Measurements from ENCODE around the gene CACNG6.

DNA sequence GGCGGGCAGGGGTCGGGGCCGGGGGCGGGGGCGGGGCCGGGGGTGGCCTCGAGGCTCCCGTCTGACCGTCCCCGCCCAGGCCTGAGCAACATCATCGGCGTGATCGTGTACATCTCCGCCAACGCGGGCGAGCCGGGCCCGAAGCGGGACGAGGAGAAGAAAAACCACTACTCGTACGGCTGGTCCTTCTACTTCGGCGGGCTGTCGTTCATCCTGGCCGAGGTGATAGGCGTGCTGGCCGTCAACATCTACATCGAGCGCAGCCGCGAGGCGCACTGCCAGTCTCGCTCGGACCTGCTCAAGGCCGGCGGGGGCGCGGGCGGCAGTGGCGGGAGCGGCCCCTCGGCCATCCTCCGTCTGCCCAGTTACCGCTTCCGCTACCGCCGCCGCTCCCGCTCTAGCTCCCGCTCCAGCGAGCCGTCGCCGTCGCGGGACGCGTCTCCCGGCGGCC lies 9.4 kb upstream of the CACNG6 start:
- TF ChIP-seq, protein P1, sequence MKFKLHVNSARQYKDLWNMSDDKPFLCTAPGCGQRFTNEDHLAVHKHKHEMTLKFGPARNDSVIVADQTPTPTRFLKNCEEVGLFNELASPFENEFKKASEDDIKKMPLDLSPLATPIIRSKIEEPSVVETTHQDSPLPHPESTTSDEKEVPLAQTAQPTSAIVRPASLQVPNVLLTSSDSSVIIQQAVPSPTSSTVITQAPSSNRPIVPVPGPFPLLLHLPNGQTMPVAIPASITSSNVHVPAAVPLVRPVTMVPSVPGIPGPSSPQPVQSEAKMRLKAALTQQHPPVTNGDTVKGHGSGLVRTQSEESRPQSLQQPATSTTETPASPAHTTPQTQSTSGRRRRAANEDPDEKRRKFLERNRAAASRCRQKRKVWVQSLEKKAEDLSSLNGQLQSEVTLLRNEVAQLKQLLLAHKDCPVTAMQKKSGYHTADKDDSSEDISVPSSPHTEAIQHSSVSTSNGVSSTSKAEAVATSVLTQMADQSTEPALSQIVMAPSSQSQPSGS (CRISPR knock-in tag; IDR thresholded peaks at IDR 0.05; ENCODE audit: borderline replicate concordance, low read depth) = no peak
- TF ChIP-seq NR2C2 (CRISPR knock-in tag; IDR thresholded peaks at IDR 0.05) = no peak
- TF ChIP-seq, protein P2, sequence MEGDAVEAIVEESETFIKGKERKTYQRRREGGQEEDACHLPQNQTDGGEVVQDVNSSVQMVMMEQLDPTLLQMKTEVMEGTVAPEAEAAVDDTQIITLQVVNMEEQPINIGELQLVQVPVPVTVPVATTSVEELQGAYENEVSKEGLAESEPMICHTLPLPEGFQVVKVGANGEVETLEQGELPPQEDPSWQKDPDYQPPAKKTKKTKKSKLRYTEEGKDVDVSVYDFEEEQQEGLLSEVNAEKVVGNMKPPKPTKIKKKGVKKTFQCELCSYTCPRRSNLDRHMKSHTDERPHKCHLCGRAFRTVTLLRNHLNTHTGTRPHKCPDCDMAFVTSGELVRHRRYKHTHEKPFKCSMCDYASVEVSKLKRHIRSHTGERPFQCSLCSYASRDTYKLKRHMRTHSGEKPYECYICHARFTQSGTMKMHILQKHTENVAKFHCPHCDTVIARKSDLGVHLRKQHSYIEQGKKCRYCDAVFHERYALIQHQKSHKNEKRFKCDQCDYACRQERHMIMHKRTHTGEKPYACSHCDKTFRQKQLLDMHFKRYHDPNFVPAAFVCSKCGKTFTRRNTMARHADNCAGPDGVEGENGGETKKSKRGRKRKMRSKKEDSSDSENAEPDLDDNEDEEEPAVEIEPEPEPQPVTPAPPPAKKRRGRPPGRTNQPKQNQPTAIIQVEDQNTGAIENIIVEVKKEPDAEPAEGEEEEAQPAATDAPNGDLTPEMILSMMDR (IDR thresholded peaks at IDR 0.05) = no peak
- TF ChIP-seq, protein P3, sequence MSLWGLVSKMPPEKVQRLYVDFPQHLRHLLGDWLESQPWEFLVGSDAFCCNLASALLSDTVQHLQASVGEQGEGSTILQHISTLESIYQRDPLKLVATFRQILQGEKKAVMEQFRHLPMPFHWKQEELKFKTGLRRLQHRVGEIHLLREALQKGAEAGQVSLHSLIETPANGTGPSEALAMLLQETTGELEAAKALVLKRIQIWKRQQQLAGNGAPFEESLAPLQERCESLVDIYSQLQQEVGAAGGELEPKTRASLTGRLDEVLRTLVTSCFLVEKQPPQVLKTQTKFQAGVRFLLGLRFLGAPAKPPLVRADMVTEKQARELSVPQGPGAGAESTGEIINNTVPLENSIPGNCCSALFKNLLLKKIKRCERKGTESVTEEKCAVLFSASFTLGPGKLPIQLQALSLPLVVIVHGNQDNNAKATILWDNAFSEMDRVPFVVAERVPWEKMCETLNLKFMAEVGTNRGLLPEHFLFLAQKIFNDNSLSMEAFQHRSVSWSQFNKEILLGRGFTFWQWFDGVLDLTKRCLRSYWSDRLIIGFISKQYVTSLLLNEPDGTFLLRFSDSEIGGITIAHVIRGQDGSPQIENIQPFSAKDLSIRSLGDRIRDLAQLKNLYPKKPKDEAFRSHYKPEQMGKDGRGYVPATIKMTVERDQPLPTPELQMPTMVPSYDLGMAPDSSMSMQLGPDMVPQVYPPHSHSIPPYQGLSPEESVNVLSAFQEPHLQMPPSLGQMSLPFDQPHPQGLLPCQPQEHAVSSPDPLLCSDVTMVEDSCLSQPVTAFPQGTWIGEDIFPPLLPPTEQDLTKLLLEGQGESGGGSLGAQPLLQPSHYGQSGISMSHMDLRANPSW (CRISPR knock-in tag; conservative IDR thresholded peaks at IDR 0.05; ENCODE audit: low read depth) = no peak
- TF ChIP-seq NFE2L1 (CRISPR knock-in tag; IDR thresholded peaks at IDR 0.05) = peak; percentile 28; the same call in 1 of the 2 replicates
- TF ChIP-seq CREB1 (CRISPR knock-in tag; IDR thresholded peaks at IDR 0.05) = no peak
- TF ChIP-seq ETV6 (CRISPR knock-in tag; IDR thresholded peaks at IDR 0.05) = no peak
- no peak for TF ChIP-seq ZNF232 (CRISPR knock-in tag; IDR thresholded peaks at IDR 0.05)
- TF ChIP-seq, protein P4, sequence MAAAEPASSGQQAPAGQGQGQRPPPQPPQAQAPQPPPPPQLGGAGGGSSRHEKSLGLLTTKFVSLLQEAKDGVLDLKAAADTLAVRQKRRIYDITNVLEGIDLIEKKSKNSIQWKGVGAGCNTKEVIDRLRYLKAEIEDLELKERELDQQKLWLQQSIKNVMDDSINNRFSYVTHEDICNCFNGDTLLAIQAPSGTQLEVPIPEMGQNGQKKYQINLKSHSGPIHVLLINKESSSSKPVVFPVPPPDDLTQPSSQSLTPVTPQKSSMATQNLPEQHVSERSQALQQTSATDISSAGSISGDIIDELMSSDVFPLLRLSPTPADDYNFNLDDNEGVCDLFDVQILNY (CRISPR knock-in tag; IDR thresholded peaks at IDR 0.05) = no peak
- TF ChIP-seq ATF1 (CRISPR knock-in tag; IDR thresholded peaks at IDR 0.05) = no peak
- TF ChIP-seq, protein P5, sequence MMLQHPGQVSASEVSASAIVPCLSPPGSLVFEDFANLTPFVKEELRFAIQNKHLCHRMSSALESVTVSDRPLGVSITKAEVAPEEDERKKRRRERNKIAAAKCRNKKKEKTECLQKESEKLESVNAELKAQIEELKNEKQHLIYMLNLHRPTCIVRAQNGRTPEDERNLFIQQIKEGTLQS (CRISPR knock-in tag; conservative IDR thresholded peaks at IDR 0.05) = no peak
- TF ChIP-seq SP1 (CRISPR knock-in tag; conservative IDR thresholded peaks at IDR 0.05) = no peak
- no peak for TF ChIP-seq TEAD4 (CRISPR knock-in tag; IDR thresholded peaks at IDR 0.05)
